Endothelial cell (in vitro differentiated cells): ENCODE data around the gene ZNF316. TPM values are rescaled to one million over a fixed set of nuclear protein-coding genes. Genes with fewer than 3 reads are reported as not detected.

Experiments
- DNase-seq: peaks from one replicate; pipeline ENCODE4 v3.0.0; 2021; ENCODE audit warnings: low spot score
- H3K27ac Mint-ChIP-seq: one replicate; pipeline ENCODE4 v1.8.0; 2021; ENCODE audit warnings: mixed read lengths, inconsistent platforms; ENCODE audit not compliant: unreplicated experiment
- H3K27me3 Mint-ChIP-seq: one replicate; pipeline ENCODE4 v1.8.0; 2021; ENCODE audit warnings: mild to moderate bottlenecking, moderate library complexity, mixed read lengths, inconsistent platforms; ENCODE audit not compliant: unreplicated experiment
- H3K36me3 Mint-ChIP-seq: one replicate; pipeline ENCODE4 v1.8.0; 2021; ENCODE audit warnings: mild to moderate bottlenecking, low read depth, mixed read lengths, inconsistent platforms; ENCODE audit not compliant: unreplicated experiment
- H3K4me1 Mint-ChIP-seq: one replicate; pipeline ENCODE4 v1.8.0; 2021; ENCODE audit warnings: mild to moderate bottlenecking, mixed read lengths, inconsistent platforms; ENCODE audit not compliant: unreplicated experiment
- H3K4me3 Mint-ChIP-seq: one replicate; pipeline ENCODE4 v1.8.0; 2021; ENCODE audit warnings: mild to moderate bottlenecking, mixed read lengths, inconsistent platforms; ENCODE audit not compliant: unreplicated experiment
- H3K9me3 Mint-ChIP-seq: one replicate; pipeline ENCODE4 v1.8.0; 2021; ENCODE audit warnings: mixed read lengths, inconsistent platforms; ENCODE audit not compliant: unreplicated experiment
- CTCF ChIP-seq: fragments of 200-600 bp; sonication (generic); IDR thresholded peaks from one replicate; pipeline ENCODE4 v1.5.0; 2021; ENCODE audit warnings: antibody characterized with exemption; ENCODE audit not compliant: unreplicated experiment
- total RNA-seq: library from RNA; stranded (reverse); fragmentation: NEBNext Ultra II Directional; extraction: Animal tissue kit (Norgen Biotek cat#: 25700); gene quantifications from one replicate; pipeline ENCODE4 v1.2.1, GENCODE V29; 2021; ENCODE audit not compliant: unreplicated experiment

Gene ZNF316
- total RNA-seq, 1 donor from 2014 or later: 42.2 TPM

- peaks cover 23% of the 10 kb centered on the region for H3K36me3 Mint-ChIP-seq
- H3K27ac Mint-ChIP-seq: no peak overlapping the region
- H3K27me3 Mint-ChIP-seq: peaks cover 13% of the 10 kb centered on the region
- H3K4me3 Mint-ChIP-seq: no peak overlapping the region
- DNase-seq: no peak
- peaks cover 6% of the 10 kb centered on the region for H3K4me1 Mint-ChIP-seq
- TF ChIP-seq CTCF: no peak
- no peaks in the 10 kb centered on the region for H3K9me3 Mint-ChIP-seq
Observed at GRCh38 chr7:6646465-6646864, 9.3 kb downstream of the ZNF316 start.

DNA sequence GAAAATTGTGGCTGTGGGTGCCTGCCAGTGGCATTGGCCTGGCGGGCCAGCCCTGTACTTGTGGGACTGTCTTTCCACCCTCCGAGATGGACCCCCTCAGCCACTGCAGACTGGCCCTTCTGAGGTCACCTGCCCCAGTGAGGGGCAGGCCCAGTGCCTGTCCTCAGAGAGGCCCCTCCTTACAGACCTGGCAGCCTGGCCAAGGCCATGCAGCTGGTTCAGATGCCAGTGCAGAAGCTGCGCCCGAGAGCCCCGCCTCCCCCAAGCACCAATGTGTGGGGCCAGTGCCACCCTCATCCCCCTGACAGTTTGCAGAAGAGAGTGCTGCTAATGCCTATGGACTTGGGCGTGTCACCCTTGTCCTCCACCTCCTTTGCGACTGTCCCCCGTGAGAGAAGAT lies 10.0 kb downstream of the ZNF316 start:
- peaks cover 18% of the 10 kb centered on the region for H3K36me3 Mint-ChIP-seq
- H3K27me3 Mint-ChIP-seq: peaks cover 10% of the 10 kb centered on the region
- H3K9me3 Mint-ChIP-seq: no peaks in the 10 kb centered on the region
- peaks cover under 1% of the 10 kb centered on the region for H3K4me1 Mint-ChIP-seq
- no peak overlapping the region for H3K4me3 Mint-ChIP-seq
- TF ChIP-seq CTCF: no peak
- no peak for DNase-seq
- H3K27ac Mint-ChIP-seq: no peak overlapping the region

GRCh38 chr7:6647541-6647940 lies 10.4 kb downstream of the ZNF316 start:
- no peaks in the 10 kb centered on the region for H3K4me1 Mint-ChIP-seq
- H3K27ac Mint-ChIP-seq: no peak overlapping the region

GRCh38 chr7:6648066-6648814 lies 11.1 kb downstream of the ZNF316 start:
- Mint-ChIP-seq H3K27me3 (peaks cover 11% of the 10 kb centered on the region), H3K27ac (no peak overlapping the region), H3K4me3 (no peak overlapping the region), H3K9me3 (no peaks in the 10 kb centered on the region), H3K36me3 (peaks cover 21% of the 10 kb centered on the region), H3K4me1 (no peaks in the 10 kb centered on the region)
- DNase-seq: no peak
- no peak for TF ChIP-seq CTCF

More at GRCh38 chr7:6647541-6647940, 10.4 kb downstream of the ZNF316 start:
- H3K27me3 Mint-ChIP-seq: peaks cover 11% of the 10 kb centered on the region
- H3K36me3 Mint-ChIP-seq: peaks cover 21% of the 10 kb centered on the region
- no peak overlapping the region for H3K4me3 Mint-ChIP-seq
- no peak for TF ChIP-seq CTCF
- DNase-seq: no peak
- no peaks in the 10 kb centered on the region for H3K9me3 Mint-ChIP-seq

- DNase-seq: no peak
- H3K4me1 Mint-ChIP-seq: no peaks in the 10 kb centered on the region
- no peak overlapping the region for H3K27ac Mint-ChIP-seq
- no peak overlapping the region for H3K4me3 Mint-ChIP-seq
- peaks cover 17% of the 10 kb centered on the region for H3K36me3 Mint-ChIP-seq
- no peak for TF ChIP-seq CTCF
- H3K9me3 Mint-ChIP-seq: no peaks in the 10 kb centered on the region
- H3K27me3 Mint-ChIP-seq: peaks cover 11% of the 10 kb centered on the region
Observed at GRCh38 chr7:6648815-6649104, 11.6 kb downstream of the ZNF316 start.
